Measurements from ENCODE around the gene MCIDAS. TPM values are rescaled to one million over a fixed set of nuclear protein-coding genes. Genes with fewer than 3 reads are reported as not detected.

The MCIDAS gene
- total and polyA plus RNA-seq, 2 of the 13 experiments (the other 11 are each of a cell fraction or from before 2014, with no cell fraction given) = not detected

- peak; percentile 59; the same call in 1 of the 2 replicates for TF ChIP-seq TARDBP (CRISPR knock-in tag; IDR thresholded peaks at IDR 0.05)
- no peak for TF ChIP-seq PTBP1 (IDR thresholded peaks at IDR 0.05; ENCODE audit: low read depth, low read length, poor library complexity, severe bottlenecking)
These were observed 50.8 kb downstream of the MCIDAS start (continued) for GRCh38 chr5:55176176-55176818.

- Histone ChIP-seq H4K20me1 (ENCODE audit: insufficient read depth, low read length) (no peaks in the 10 kb centered on the region; the same call in 1 of the 2 replicates), H3K4me2 (ENCODE audit: low read depth, low read length) (peak overlapping the region; percentile 64), H3K4me1 (ENCODE audit: insufficient read depth, low read length) (peaks cover 39% of the 10 kb centered on the region), H3K4me3 (replicated peaks in 1 of 3; ENCODE audit: insufficient read depth in 1 of 3, low read depth in 2 of 3, low read length in 3 of 3) (peak overlapping the region in 2 of 3 experiments; percentile 44 to 58; a peak in 3 of 6 replicates), H3K79me2 (ENCODE audit: insufficient read depth, low read length) (no peaks in the 10 kb centered on the region), H3K36me3 (replicated peaks in 1 of 2; ENCODE audit: control insufficient read depth in 1 of 2, insufficient read depth in 2 of 2, low read length in 2 of 2) (no peaks in the 10 kb centered on the region), H3K9me3 (ENCODE audit: low read length) (no peaks in the 10 kb centered on the region), H3K27me3 (ENCODE audit: control insufficient read depth in 1 of 2, insufficient read depth in 2 of 2, low read length in 2 of 2) (peaks cover 2 to 43% of the 10 kb centered on the region in 2 experiments; a peak in 3 of 5 replicates), H2AFZ (ENCODE audit: low read length) (no peak overlapping the region), H3K27ac (ENCODE audit: extremely low read length, insufficient read depth, low read length) (no peak overlapping the region), H3K9ac (ENCODE audit: insufficient read depth, low read depth, low read length) (no peak overlapping the region)
- in situ Hi-C loops (cut with HindIII; ENCODE audit: extremely low pct_ligation_motif_present, low pct_unique_long_range_greater_than_20kb) (no loop called here), intact Hi-C loops (cut with micrococcal nuclease; ENCODE audit: unreplicated experiment) (loop anchor here (10.0 kb wide), 2 partner anchors 229 to 759 kb away; no protein-coding TSS in a partner anchor)
- no peak for DNase-seq (ENCODE audit: low spot score)
- 22% methylated on average over 7 of the region's 7 CpGs for WGBS (ENCODE audit: low lambda C conversion rate)
- POLR2A ChIA-PET = no interaction called here
- BruUV-seq (replicated peaks) = no TSS peak
- FAIRE-seq = no peak
- CTCF ChIA-PET (ENCODE audit: low intra/inter-chr PET ratio, low total read pairs) = no interaction called here
- ATAC-seq = no peak
- TF ChIP-seq MYC (CRISPR knock-in tag; IDR thresholded peaks at IDR 0.05; ENCODE audit: borderline replicate concordance) (no peak), SALL1 (CRISPR knock-in tag; IDR thresholded peaks at IDR 0.05) (no peak), PTBP1 (IDR thresholded peaks at IDR 0.05; ENCODE audit: low read depth, low read length, poor library complexity, severe bottlenecking) (no peak), DR1 (CRISPR knock-in tag; IDR thresholded peaks at IDR 0.05) (no peak), RFX1 (IDR thresholded peaks at IDR 0.05) (no peak), GATAD2A (CRISPR knock-in tag; IDR thresholded peaks at IDR 0.05) (no peak), ZNF138 (CRISPR knock-in tag; IDR thresholded peaks at IDR 0.05; ENCODE audit: low read depth) (no peak), TOE1 (CRISPR knock-in tag; IDR thresholded peaks at IDR 0.05) (no peak), STAT5B (CRISPR knock-in tag; IDR thresholded peaks at IDR 0.05) (no peak)
- TF ChIP-seq, protein P1, sequence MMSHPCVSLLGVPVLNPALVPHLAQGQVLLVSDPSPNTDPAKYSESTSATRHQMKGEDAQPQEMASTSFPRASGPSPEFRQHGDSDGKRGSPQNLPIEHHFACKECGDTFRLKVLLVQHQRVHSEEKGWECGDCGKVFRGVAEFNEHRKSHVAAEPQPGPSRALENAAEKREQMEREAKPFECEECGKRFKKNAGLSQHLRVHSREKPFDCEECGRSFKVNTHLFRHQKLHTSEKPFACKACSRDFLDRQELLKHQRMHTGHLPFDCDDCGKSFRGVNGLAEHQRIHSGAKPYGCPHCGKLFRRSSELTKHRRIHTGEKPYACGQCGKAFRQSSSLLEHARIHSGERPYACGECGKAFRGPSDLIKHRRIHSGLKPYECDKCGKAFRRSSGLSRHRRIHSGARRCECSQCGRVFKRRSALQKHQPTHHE (CRISPR knock-in tag; IDR thresholded peaks at IDR 0.05; ENCODE audit: borderline replicate concordance) = no peak
These were observed 51.3 kb downstream of the MCIDAS start for GRCh38 chr5:55175781-55176175.
